Measurements from ENCODE around the gene NFKBIL1.

The NFKBIL1 gene

GRCh38 chr6:31535538-31536324, 11.7 kb upstream of the NFKBIL1 start:
- no peak for DNase-seq

GRCh38 chr6:31538805-31539400, 8.5 kb upstream of the NFKBIL1 start:
- no peak for DNase-seq

GRCh38 chr6:31540640-31541039, 6.8 kb upstream of the NFKBIL1 start:
- DNase-seq, result no peak

- peak; percentile 37 to 66 (median 60) for DNase-seq
These were observed 6.2 kb upstream of the NFKBIL1 start for GRCh38 chr6:31541059-31541657.

GRCh38 chr6:31541658-31542521, 5.5 kb upstream of the NFKBIL1 start, which contains the start of gene DDX39B:
TSS of gene DDX39B (minus strand) at chr6:31542003. CDS start at chr6:31540532, 1,471 bp downstream.
- DNase-seq, result peak; percentile 97 to 98 (median 98)

GRCh38 chr6:31543639-31544038, 3.8 kb upstream of the NFKBIL1 start:
- no peak for DNase-seq

GRCh38 chr6:31544676-31545075, 2.7 kb upstream of the NFKBIL1 start:
- no peak for DNase-seq

GRCh38 chr6:31545291-31545690, 2.1 kb upstream of the NFKBIL1 start:
- no peak for DNase-seq

- DNase-seq, result peak; percentile 83 to 87 (median 85)
These were observed 960 bp upstream of the NFKBIL1 start, which contains the start of gene ATP6V1G2 for GRCh38 chr6:31546339-31546957. TSS of gene ATP6V1G2 (minus strand) at chr6:31546608. CDS start at chr6:31546559, 49 bp downstream.

GRCh38 chr6:31547727-31548543, 527 bp downstream of the NFKBIL1 start:
- DNase-seq, result peak; percentile 35 to 56 (median 43)

- DNase-seq, result no peak
These were observed 1.1 kb downstream of the NFKBIL1 start for GRCh38 chr6:31548544-31548873.

- peak; percentile 89 to 92 (median 91) for DNase-seq
These were observed 4.0 kb downstream of the NFKBIL1 start for GRCh38 chr6:31551371-31551770.

GRCh38 chr6:31556307-31556706, 8.9 kb downstream of the NFKBIL1 start:
- DNase-seq, result no peak

- DNase-seq, result peak in 1 of 3 donors; percentile 31
These were observed 10.3 kb downstream of the NFKBIL1 start for GRCh38 chr6:31557443-31558317.

- no peak for DNase-seq
These were observed 10.9 kb downstream of the NFKBIL1 start for GRCh38 chr6:31558318-31558625.

- peak; percentile 97 to 98 (median 98) for DNase-seq
These were observed 11.5 kb downstream of the NFKBIL1 start for GRCh38 chr6:31558631-31559500.

- DNase-seq, result no peak
These were observed 12.2 kb downstream of the NFKBIL1 start for GRCh38 chr6:31559606-31559957.

- peak; percentile 93 to 94 (median 94) for DNase-seq
These were observed 12.7 kb downstream of the NFKBIL1 start for GRCh38 chr6:31559958-31560696.

GRCh38 chr6:31560697-31561058, 13.3 kb downstream of the NFKBIL1 start:
- DNase-seq, result no peak
